GM12864 (cell line): ENCODE measurements around the gene SNX24.

ENCODE experiments used
- DNase-seq: peaks from one replicate; pipeline ENCODE4 v3.0.0-alpha.2; 2011; ENCODE audit warnings: low read depth
- H3K4me3 ChIP-seq: 2 replicates; pipeline ENCODE4 v1.5.1; 2011; ENCODE audit warnings: mild to moderate bottlenecking, low read depth, low read length, control low read depth
- TF ChIP-seq, protein P1 (sequence below): IDR thresholded peaks from 2 replicates; pipeline ENCODE4 v1.5.1; 2011; ENCODE audit warnings: low read depth, mild to moderate bottlenecking, moderate library complexity, low read length, control low read depth, inconsistent platforms; ENCODE audit errors: missing control alignments

Gene SNX24

DNA sequence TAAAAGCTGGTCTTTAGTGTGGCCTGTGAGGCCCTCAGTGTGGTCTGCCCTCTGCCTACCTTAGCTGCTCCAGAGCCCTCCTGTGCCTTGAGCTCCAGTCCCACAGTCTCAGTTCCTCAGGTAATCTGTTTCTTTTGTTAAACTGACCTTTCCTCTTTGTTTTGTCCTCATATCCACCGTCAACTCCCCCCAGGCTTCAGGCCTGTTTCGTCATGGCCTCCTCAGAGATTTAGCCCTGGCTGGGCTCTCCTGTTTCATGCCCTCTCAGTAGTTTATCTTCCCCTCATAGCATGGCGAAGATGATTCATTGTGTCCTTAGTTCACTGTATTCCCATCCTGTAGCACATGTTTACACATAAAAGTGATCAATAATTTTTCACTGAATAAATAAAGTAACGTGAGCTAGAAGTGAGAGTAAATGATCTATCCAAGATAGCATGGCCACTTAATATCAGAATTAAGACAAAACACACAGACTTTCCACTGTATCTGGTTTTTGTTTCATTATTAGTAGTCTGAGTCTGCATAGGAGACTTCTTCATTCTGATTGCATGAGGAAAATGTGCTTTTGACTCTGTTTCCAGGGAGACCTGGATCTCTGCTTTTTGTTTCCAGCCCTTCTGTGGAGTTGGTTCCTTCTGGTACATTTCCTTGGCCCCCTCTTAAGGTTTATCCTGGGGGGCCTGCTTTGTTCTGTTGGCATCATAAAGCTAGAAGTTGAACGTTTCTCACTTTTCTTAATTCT lies 70.5 kb downstream of the SNX24 start:
- TF ChIP-seq, protein P1, sequence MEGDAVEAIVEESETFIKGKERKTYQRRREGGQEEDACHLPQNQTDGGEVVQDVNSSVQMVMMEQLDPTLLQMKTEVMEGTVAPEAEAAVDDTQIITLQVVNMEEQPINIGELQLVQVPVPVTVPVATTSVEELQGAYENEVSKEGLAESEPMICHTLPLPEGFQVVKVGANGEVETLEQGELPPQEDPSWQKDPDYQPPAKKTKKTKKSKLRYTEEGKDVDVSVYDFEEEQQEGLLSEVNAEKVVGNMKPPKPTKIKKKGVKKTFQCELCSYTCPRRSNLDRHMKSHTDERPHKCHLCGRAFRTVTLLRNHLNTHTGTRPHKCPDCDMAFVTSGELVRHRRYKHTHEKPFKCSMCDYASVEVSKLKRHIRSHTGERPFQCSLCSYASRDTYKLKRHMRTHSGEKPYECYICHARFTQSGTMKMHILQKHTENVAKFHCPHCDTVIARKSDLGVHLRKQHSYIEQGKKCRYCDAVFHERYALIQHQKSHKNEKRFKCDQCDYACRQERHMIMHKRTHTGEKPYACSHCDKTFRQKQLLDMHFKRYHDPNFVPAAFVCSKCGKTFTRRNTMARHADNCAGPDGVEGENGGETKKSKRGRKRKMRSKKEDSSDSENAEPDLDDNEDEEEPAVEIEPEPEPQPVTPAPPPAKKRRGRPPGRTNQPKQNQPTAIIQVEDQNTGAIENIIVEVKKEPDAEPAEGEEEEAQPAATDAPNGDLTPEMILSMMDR: no peak
- H3K4me3 ChIP-seq: no peak overlapping the region
- DNase-seq: no peak

DNA sequence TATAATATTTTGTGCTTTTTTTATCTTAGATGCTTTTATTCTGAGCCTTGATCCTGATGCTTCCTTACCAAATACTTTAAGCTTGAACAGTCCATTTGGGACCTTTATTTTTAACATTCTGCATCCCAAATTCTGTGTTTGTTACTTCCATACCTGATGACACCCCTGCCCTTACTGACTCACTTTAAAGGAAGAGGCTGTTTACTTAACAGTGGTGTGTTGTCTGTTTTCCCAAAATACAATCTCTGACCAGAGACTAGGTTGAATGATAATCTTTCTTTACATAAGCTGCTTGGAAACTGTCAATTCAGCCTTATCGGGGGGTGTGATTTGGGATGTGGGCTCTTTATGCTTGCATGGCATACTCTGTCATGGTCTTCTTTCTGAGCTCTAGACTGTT lies 71.1 kb downstream of the SNX24 start:
- no peak for DNase-seq
- no peak overlapping the region for H3K4me3 ChIP-seq
- TF ChIP-seq, protein P1: no peak

DNA sequence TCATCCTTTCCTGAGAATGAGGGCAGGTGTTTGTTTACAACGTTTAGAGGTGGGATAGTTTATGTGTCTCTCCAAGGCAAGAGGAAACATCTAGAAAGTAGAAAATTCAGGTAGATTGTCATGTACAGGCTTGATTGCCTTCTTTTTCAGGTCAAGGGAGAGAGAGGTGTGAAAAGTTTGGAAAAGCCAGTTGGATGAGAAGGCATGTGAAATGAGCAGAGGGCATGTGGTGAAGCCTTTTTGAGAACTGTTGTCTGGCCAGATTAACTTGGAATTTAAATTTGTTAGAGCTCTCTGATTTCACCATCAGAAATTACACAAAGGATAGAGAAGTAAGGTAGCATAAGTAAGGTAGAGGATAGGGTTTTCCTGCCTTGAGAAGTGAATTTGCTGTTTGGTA lies 74.6 kb downstream of the SNX24 start:
- no peak overlapping the region for H3K4me3 ChIP-seq
- no peak for DNase-seq
- TF ChIP-seq, protein P1: no peak

DNA sequence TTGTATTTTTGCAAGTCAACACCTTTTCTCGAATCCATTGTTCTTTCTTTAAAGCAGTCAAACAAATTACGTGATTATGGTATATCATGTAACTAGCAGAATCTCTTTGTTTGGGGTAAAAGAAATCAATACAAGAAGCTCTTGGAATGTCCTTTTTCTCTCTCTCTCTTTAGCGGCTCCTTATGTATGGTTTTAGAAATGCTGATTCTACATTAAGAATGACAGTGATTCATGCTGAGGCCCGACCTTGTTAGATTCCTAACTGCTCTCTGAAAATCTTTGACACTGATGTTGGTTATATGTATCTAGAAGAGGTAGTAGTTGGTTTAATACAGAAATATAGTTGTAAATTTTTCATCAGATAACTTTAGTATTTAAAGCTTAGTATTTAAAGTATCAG lies 76.4 kb downstream of the SNX24 start:
- TF ChIP-seq, protein P1: no peak
- H3K4me3 ChIP-seq: no peak overlapping the region
- DNase-seq: no peak

DNA sequence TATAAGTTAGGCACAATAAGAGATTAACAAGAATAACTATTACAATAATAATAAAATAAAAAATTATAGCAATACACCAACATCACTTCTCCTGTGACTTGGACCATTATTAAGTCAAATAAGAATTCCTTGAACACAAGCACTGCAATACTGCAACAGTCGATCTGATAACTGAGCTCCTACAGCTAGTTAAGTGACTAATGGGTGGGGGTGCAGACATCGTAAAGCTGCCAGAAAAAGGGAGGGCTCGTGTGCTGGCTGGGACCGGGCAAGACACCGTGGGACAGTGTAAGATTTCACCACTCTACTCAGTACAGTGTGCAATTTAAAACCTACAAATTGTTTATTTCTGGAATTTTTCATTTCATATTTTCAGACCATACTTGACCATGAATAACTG lies 78.8 kb downstream of the SNX24 start:
- no peak for DNase-seq

DNA sequence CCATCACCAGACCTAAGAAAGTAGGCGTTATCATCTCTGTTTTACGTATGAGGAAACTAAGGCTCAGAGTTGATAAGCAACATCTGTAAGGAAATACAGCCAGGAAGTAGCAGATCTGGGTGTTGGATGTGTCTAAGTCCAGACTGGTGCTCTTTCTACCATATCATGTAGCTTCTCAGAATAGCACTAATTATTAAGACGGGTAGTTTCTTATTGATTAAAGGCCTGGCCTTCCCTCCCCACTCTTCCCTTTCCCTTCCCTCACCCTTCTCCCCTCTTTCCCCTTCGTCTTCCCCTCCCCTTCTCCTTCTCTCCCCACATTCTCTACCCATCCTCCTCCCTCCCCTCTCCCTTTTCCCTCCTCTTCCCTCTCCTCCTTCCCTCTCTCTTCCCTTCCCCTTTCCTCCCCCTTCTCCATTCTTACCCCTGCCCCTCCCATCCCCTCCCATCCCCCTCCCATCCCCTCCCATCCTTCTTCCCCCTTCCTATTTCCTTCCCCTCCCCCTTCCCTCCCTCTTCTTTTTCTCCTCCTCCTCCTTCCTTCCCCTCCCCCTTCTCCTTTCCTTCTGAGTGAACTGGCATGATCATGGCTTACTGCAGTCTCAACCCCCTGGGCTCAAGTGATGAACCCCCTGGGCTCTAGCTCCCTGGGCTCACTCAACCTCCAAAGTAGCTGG lies 79.4 kb downstream of the SNX24 start:
- no peak overlapping the region for H3K4me3 ChIP-seq
- TF ChIP-seq, protein P1: no peak

More for the DNA sequence above, 78.8 kb downstream of the SNX24 start:
- TF ChIP-seq, protein P1: no peak
- no peak overlapping the region for H3K4me3 ChIP-seq

DNA sequence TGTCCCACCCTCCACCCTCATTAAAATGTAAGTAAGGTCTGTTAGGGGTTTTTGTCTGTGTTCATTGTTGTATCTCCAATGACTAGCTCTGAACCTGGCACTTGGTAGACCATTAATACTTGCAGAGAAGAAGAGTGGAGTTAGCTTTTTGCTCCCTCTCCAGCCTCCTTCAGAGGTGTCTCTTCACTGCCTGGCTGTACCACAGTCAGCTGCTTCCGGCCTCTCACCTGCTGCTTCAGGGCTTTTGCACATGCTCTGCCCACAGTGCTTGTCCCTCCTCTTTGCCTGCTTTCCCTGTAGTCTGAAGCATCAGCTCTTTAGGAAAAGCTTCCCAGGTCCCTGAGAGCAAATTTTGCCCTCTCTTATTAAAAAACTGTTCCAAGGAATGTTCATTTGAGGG lies 83.6 kb downstream of the SNX24 start:
- DNase-seq: no peak
- TF ChIP-seq, protein P1: no peak
- no peak overlapping the region for H3K4me3 ChIP-seq

More for the DNA sequence above, 79.4 kb downstream of the SNX24 start:
- no peak for DNase-seq
